Trophoblast cell (in vitro differentiated cells and primary cell): ENCODE results near the gene XXYLT1.
"Not testable (repeated sequence)": the region's sequence is repeated elsewhere in the genome, so short reads cannot be mapped to it uniquely, and the experiment has no call there.

Experiments
- DNase-seq, 2 donors: peaks; one replicate each; pipeline ENCODE4 v3.0.0-alpha.2; 2016
- H2AFZ ChIP-seq: 2 replicates; pipeline ENCODE4 v1.6.1; 2013; ENCODE audit warnings: low read length, moderate library complexity, mild to moderate bottlenecking; ENCODE audit not compliant: insufficient read depth, poor library complexity
- H2AK5ac ChIP-seq: 2 replicates; pipeline ENCODE4 v1.6.1; 2013; ENCODE audit warnings: mild to moderate bottlenecking, low read length
- H2BK120ac ChIP-seq: 2 replicates; pipeline ENCODE4 v1.6.1; 2013; ENCODE audit warnings: low read length, mild to moderate bottlenecking, moderate library complexity; ENCODE audit not compliant: insufficient read depth, poor library complexity
- H2BK12ac ChIP-seq: 2 replicates; pipeline ENCODE4 v1.6.1; 2013; ENCODE audit warnings: mild to moderate bottlenecking, low read length, moderate library complexity
- H2BK5ac ChIP-seq: 2 replicates; pipeline ENCODE4 v1.6.1; 2013; ENCODE audit warnings: low read length, low read depth, moderate library complexity, mild to moderate bottlenecking; ENCODE audit not compliant: poor library complexity
- H3K14ac ChIP-seq: 2 replicates; pipeline ENCODE4 v1.6.1; 2013; ENCODE audit warnings: mild to moderate bottlenecking, low read length
- H3K18ac ChIP-seq: 2 replicates; pipeline ENCODE4 v1.6.1; 2013; ENCODE audit warnings: mild to moderate bottlenecking, low read length
- H3K23ac ChIP-seq: 2 replicates; pipeline ENCODE4 v1.6.1; 2013; ENCODE audit warnings: low read length
- H3K27ac ChIP-seq: 2 replicates; pipeline ENCODE4 v1.5.1; 2013; ENCODE audit warnings: low read depth, mild to moderate bottlenecking, inconsistent platforms, low read length, moderate library complexity
- H3K27me3 ChIP-seq: 2 replicates; pipeline ENCODE4 v1.6.1; 2013; ENCODE audit warnings: inconsistent platforms, mild to moderate bottlenecking, low read length, moderate library complexity; ENCODE audit not compliant: insufficient read depth
- H3K36me3 ChIP-seq, 2 experiments: 1 replicate in 1 of 2; 2 replicates in 1 of 2; pipeline ENCODE4 v1.6.1; 2013; ENCODE audit warnings: low read length in 2 of 2, mild to moderate bottlenecking in 2 of 2, moderate library complexity in 1 of 2; ENCODE audit not compliant: insufficient read depth in 2 of 2, control insufficient read depth in 1 of 2
- H3K4ac ChIP-seq: 2 replicates; pipeline ENCODE4 v1.6.1; 2013; ENCODE audit warnings: low read depth, mild to moderate bottlenecking, low read length, moderate library complexity
- H3K4me1 ChIP-seq, 2 experiments: 1 replicate in 1 of 2; 2 replicates in 1 of 2; pipeline ENCODE4 v1.6.1; 2013; ENCODE audit warnings: low read length in 2 of 2, mild to moderate bottlenecking in 2 of 2, moderate library complexity in 1 of 2; ENCODE audit not compliant: insufficient read depth in 2 of 2, control insufficient read depth in 1 of 2
- H3K4me2 ChIP-seq: 2 replicates; pipeline ENCODE4 v1.6.1; 2013; ENCODE audit warnings: inconsistent platforms, mild to moderate bottlenecking, low read length, moderate library complexity
- H3K4me3 ChIP-seq: 2 replicates; pipeline ENCODE4 v1.5.1; 2013; ENCODE audit warnings: mild to moderate bottlenecking, low read depth, low read length, inconsistent platforms
- H3K79me1 ChIP-seq: one replicate; pipeline ENCODE4 v1.6.1; 2013; ENCODE audit warnings: low read length
- H3K79me2 ChIP-seq: 2 replicates; pipeline ENCODE4 v1.6.1; 2013; ENCODE audit warnings: low read length, mild to moderate bottlenecking; ENCODE audit not compliant: control insufficient read depth, insufficient read depth, poor library complexity
- H3K9ac ChIP-seq: 2 replicates; pipeline ENCODE4 v1.6.1; 2013; ENCODE audit warnings: mild to moderate bottlenecking, low read length
- H3K9me3 ChIP-seq: 2 replicates; pipeline ENCODE4 v1.6.1; 2013; ENCODE audit warnings: low read depth, mild to moderate bottlenecking, control low read depth, inconsistent platforms, low read length; ENCODE audit not compliant: insufficient read depth
- H4K12ac ChIP-seq: 2 replicates; pipeline ENCODE4 v1.6.1; 2013; ENCODE audit warnings: low read depth, mild to moderate bottlenecking, low read length, moderate library complexity
- H4K8ac ChIP-seq: 2 replicates; pipeline ENCODE4 v1.6.1; 2013; ENCODE audit warnings: low read depth, mild to moderate bottlenecking, low read length, moderate library complexity
- H4K91ac ChIP-seq: one replicate; pipeline ENCODE4 v1.6.1; 2013; ENCODE audit warnings: low read depth, mild to moderate bottlenecking, low read length, moderate library complexity
- WGBS: extraction: QIAGEN DNeasy Blood & Tissue Kit; methylation state at CpG from one replicate; pipeline ENCODE4 v1.1.7; 2013; ENCODE audit warnings: missing lambda C conversion rate; ENCODE audit not compliant: insufficient read length, insufficient coverage; ENCODE audit errors: extremely low coverage; 5-methylcytosine and 5-hydroxymethylcytosine counted together

XXYLT1 gene

DNA sequence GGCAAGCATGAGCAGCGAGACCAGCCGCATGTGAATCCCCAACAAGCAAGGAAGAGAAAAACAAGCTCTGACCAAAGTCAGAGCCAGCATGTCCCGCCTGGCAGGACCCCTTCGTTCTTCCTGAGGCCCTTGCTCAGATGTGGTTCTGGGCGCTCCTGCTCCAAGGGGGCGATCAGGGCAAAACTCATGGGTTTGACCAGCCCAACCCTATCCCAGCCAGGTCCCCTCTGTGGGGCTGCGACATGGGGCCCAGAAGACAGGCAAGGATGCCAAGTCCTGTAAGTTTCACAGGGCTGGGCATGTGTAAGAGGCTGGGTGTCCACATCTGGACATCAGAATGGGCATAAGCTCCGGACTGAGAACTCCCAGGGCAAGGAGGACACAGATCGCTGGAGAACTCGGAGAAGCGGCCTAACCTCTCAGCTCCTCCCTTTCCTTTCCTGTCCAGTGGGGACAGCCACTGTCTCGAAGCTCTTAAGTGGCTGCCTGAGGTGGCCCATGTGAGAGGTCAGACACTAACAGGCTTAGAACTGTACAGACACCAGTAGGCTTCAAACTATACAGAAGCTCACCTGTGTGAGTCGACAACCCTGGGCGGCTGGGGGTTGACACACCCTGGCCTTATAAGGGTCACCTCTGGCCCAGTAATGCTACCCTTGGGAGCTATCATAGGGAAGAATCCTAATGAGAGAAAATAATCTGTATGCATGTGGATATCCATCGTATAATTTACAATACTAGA lies 48.9 kb downstream of the XXYLT1 start:
- Histone ChIP-seq H3K79me2 (no peaks in the 10 kb centered on the region), H3K4me2 (no peak overlapping the region), H4K8ac (no peak overlapping the region), H3K14ac (no peak overlapping the region), H3K9ac (no peak overlapping the region), H3K23ac (no peak overlapping the region), H3K27ac (no peak overlapping the region), H2BK5ac (no peak overlapping the region), H2AFZ (no peak overlapping the region), H3K9me3 (no peaks in the 10 kb centered on the region), H3K4ac (no peak overlapping the region), H4K91ac (no peak overlapping the region), H3K79me1 (no peaks in the 10 kb centered on the region), H2BK120ac (no peak overlapping the region), H3K4me1 (peaks cover 0 to 8% of the 10 kb centered on the region in 2 experiments), H3K4me3 (no peak overlapping the region), H2AK5ac (peak overlapping the region; percentile 18), H3K18ac (peak overlapping the region; percentile 40), H4K12ac (no peak overlapping the region), H2BK12ac (no peak overlapping the region), H3K36me3 (peaks cover 2% of the 10 kb centered on the region in 2 experiments), H3K27me3 (no peaks in the 10 kb centered on the region)
- no CpG with 5 or more reads among the region's 15 CpGs for WGBS
- no peak for DNase-seq

DNA sequence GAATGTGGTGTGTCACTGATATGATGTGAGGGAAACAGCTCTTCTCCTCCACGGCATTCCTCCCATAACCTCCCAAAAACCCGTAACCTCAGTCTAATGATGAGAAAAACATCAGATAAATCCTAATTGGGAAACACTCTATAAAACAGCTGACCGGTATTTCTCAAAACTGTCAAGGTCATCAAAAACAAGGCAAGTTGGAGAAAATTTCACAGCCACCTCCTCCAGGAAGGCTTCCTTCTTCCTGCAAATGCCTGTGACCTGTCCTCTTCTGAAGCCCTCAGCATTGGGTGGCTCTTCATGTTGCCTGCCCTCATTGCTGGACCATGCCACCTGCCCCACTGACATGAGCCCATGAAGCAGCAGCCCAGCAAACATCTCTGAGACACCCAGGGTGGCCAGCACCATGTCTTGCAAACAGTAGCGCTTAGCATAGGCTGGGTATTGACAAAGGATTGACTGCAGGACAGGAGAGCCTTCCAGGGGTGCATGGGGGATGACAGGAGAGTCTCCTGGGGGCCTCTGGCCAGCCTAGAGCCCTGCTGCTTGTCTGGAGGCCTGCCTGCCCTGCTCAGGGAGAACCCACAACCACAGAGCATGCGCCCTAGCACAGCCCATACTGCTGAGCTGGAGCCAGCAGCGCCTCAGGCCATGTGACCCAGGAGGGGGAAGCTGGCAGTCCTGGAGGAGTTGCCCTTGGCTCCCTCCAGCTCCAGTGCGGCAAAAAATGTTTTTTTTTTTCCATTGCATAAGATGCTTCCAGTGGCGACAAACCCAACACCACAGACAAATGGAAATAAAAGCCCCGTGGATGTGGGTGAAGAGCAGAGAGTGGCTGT lies 49.7 kb downstream of the XXYLT1 start:
- no peak overlapping the region for H4K91ac ChIP-seq

DNA sequence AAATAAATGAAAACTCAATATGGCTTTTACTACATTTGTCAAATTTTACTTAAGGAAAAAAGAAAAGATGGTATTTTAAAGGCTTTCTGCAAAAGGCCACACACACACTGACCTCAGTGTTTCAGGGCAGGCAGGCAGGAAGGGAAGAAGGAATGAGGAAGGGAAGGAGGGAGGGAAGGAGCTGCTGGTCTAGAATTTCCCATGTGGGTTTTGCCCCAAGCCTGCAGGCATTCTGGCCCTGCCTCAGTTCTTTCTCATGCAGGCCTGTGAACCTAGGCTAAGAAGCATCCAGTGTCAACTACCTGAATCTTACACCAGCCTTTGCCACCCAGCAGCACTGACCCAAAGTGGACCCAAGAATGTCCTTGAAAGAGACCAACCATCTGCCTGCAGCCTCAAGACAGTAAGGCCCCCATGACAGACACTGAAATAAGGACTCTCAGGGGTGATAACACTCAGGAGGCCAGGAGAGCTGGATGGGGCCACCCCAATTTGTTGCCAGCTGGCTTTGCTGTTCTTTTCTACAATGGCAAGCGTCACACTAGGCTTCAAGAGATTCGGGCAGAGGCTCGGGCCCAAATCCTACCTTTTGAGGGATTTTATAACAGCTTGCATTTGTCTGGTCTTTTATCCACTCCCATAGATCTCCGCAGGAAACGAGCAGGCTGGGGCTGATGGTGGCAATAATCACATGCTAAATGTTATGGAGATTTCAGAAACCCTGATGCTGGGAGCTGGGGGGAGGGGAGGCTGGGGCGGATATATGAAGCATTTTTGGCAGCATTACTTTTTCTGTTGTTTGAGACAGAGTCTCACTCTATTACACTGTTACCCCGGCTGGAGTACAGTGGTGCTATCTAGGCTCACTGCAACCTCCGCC lies 51.4 kb downstream of the XXYLT1 start:
- Histone ChIP-seq H2BK12ac (no peak overlapping the region), H3K27ac (no peak overlapping the region), H3K36me3 (no peaks in the 10 kb centered on the region), H3K18ac (no peak overlapping the region), H2AFZ (no peak overlapping the region), H3K4me1 (peaks cover 0 to 8% of the 10 kb centered on the region in 2 experiments), H2BK120ac (no peak overlapping the region), H3K79me2 (no peaks in the 10 kb centered on the region), H3K9me3 (no peaks in the 10 kb centered on the region), H4K91ac (no peak overlapping the region), H2AK5ac (no peak overlapping the region), H4K8ac (no peak overlapping the region), H3K14ac (no peak overlapping the region), H3K9ac (no peak overlapping the region), H3K4ac (no peak overlapping the region), H3K4me3 (no peak overlapping the region), H3K79me1 (no peaks in the 10 kb centered on the region), H3K23ac (no peak overlapping the region), H3K4me2 (no peak overlapping the region), H2BK5ac (no peak overlapping the region), H3K27me3 (no peaks in the 10 kb centered on the region), H4K12ac (no peak overlapping the region)
- peak; percentile 62 to 81 for DNase-seq
- WGBS: no CpG with 5 or more reads among the region's 8 CpGs

More for the DNA sequence above, 49.7 kb downstream of the XXYLT1 start:
- Histone ChIP-seq H3K79me1 (no peaks in the 10 kb centered on the region), H2AK5ac (no peak overlapping the region), H3K23ac (no peak overlapping the region), H3K18ac (no peak overlapping the region), H3K4me3 (no peak overlapping the region), H3K9me3 (no peaks in the 10 kb centered on the region), H3K27me3 (no peaks in the 10 kb centered on the region), H2BK12ac (no peak overlapping the region), H3K4me2 (no peak overlapping the region), H3K36me3 (no peaks in the 10 kb centered on the region), H3K9ac (no peak overlapping the region), H3K14ac (no peak overlapping the region), H3K27ac (no peak overlapping the region), H3K4me1 (peaks cover 0 to 8% of the 10 kb centered on the region in 2 experiments), H4K8ac (no peak overlapping the region), H3K4ac (no peak overlapping the region), H2BK120ac (no peak overlapping the region), H3K79me2 (no peaks in the 10 kb centered on the region), H4K12ac (no peak overlapping the region), H2BK5ac (no peak overlapping the region), H2AFZ (no peak overlapping the region)
- WGBS: no CpG with 5 or more reads among the region's 9 CpGs
- no peak for DNase-seq

DNA sequence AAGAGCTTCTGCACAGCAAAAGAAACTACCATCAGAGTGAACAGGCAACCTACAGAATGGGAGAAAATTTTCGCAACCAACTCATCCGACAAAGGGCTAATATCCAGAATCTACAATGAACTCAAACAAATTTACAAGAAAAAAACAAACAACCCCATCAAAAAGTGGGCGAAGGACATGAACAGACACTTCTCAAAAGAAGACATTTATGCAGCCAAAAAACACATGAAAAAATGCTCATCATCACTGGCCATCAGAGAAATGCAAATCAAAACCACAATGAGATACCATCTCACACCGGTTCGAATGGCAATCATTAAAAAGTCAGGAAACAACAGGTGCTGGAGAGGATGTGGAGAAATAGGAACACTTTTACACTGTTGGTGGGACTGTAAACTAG lies 52.6 kb downstream of the XXYLT1 start:
- peaks cover 3 to 14% of the 10 kb centered on the region in 2 experiments for H3K4me1 ChIP-seq
- H3K36me3 ChIP-seq, H3K27me3 ChIP-seq, DNase-seq, H3K18ac ChIP-seq, H2AK5ac ChIP-seq, H4K91ac ChIP-seq, H2BK12ac ChIP-seq, H3K27ac ChIP-seq, H4K12ac ChIP-seq, H2BK120ac ChIP-seq, H3K4ac ChIP-seq, H4K8ac ChIP-seq, H3K79me2 ChIP-seq, H3K23ac ChIP-seq, H3K9me3 ChIP-seq, H3K4me2 ChIP-seq, H3K9ac ChIP-seq, H3K4me3 ChIP-seq, H2BK5ac ChIP-seq, H2AFZ ChIP-seq, H3K14ac ChIP-seq, H3K79me1 ChIP-seq: not testable (repeated sequence)
- WGBS: no CpG with 5 or more reads among the region's 5 CpGs
